GM19395 (cell line): ENCODE measurements around the gene ATP1B2.

ENCODE experiments used
- ATAC-seq: cut with Tn5 transposase; IDR thresholded peaks from one replicate; pipeline ENCODE4 v1.9.1; 2021; ENCODE audit warnings: mild to moderate bottlenecking, moderate library complexity; ENCODE audit not compliant: unreplicated experiment

The ATP1B2 gene

DNA sequence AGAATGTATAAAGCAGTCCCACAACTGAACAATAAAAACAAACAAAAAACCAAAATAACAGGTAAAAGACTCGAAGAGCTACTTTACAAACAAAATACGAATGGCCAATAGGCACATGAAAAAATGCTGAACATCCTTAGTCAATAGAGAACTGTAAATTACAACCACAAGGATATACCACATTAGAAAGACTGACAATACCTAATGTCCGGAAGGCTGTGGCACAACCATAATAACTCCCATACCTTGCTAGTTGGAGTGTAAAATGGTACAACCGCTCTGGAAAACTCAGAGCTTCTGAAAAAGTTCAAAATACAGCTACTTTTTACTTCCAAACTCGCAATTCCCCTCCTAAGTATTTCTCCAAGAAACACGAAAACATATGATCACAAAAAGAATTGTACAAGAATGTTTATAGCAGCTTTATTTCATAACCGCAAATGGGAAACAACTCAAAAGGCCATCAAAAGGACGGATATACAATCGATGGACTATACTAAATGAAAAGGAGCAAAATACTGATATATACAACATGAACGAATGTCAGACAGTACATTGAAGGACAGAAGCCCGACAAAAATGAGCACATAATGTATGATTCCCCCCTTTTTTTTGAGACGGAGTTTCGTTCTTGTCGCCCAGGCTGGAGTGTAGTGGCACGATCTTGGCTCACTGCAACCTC is 34.3 kb downstream of the ATP1B2 start:
- ATAC-seq = no peak

DNA sequence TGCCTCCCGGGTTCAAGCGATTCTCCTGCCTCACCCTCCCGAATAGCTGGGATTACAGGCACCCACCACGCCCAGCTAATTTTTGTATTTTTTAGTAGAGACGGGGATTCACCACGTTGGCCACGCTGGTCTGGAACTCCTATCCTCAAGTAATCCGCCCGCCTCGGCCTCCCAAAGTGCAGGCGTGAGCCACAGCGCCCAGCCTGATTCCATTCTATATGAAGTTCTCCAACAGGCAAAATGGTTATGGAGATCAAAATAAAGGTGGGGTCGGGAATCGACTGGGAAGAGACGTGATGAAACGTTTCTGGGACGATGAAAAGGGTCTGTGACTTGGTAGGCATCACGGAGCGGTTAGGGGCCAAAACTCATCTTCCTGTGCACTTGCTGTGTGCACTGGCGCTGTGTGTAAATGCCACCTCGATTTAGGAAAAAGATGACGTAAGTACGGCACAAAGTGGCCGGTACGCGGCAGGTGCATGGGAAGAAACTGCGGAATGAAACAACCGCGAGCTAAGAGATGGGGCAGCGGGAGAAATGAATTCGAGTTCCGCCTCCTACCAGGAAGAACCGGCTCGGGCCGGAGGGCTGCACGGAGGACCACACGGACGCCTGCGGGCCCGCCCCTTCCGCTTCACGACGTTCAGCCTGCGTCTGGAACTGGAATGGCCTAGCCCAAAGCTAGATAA is 35.0 kb downstream of the ATP1B2 start:
- peak; percentile 50 for ATAC-seq

DNA sequence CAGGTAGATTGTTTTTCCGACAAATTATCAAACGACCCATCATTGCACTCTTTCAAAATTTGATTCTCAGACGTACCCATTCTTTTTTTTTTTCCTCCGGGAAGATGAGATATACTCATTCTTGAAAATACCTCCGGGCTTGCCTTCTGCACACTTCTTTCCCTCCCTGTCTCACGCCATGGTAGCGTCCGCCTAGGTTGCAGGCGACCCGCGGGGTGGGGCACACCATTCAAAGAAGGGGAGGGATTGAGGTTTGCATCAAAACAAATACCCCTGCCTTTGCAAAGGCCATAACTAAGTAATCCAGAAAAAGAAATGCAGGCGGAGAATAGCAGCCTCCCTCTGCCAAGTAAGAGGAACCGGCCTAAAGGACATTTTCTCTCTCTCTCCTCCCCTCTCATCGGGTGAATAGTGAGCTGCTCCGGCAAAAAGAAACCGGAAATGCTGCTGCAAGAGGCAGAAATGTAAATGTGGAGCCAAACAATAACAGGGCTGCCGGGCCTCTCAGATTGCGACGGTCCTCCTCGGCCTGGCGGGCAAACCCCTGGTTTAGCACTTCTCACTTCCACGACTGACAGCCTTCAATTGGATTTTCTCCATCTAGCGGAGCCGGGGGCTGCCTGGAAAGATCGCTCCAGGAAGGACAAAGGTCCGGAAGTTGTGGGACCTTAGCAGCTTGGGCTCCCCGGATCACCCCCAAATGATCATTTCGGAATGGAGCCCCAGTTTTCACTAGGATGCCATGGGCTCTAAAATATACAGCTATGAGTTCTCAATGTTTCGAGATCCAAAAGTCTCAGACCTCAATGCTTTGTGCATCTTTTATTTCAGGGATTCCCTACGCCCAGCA is 35.7 kb downstream of the ATP1B2 start:
- peak; percentile 56 for ATAC-seq

DNA sequence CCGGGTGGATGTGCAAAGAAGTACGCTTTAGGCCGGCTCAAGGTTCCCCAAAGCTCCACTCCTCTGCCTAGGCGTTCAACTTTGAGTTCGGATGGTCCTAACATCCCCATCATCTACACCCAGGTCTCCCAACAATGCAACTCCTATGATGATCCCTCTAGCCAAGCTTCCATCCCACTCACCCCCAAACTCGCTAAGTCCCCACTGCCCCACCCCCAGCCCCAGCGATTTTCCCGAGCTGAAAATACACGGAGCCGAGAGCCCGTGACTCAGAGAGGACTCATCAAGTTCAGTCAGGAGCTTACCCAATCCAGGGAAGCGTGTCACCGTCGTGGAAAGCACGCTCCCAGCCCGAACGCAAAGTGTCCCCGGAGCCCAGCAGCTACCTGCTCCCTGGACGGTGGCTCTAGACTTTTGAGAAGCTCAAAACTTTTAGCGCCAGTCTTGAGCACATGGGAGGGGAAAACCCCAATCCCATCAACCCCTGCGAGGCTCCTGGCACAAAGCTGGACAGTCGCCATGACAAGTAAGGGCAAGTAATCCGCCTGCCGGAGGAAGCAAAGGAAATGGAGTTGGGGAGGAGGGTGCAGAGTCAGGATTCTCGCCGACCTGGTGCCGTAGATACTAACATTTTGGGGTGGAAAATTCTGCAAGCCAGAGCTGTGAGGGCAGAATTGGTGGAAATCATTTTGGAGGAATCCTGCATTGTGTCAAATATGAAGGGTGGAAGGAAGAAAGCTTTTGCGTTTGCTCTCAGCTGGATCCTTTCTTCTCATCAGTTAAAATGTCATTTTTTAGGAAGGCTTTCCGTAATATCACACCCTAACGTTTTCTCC is 36.6 kb downstream of the ATP1B2 start, which contains the start of gene TP53:
TSS of gene TP53 (minus strand) at position 419 of the 836 bp plus-strand sequence. CDS start 10,896 bp downstream, outside the sequence.
- peak; percentile 41 for ATAC-seq

DNA sequence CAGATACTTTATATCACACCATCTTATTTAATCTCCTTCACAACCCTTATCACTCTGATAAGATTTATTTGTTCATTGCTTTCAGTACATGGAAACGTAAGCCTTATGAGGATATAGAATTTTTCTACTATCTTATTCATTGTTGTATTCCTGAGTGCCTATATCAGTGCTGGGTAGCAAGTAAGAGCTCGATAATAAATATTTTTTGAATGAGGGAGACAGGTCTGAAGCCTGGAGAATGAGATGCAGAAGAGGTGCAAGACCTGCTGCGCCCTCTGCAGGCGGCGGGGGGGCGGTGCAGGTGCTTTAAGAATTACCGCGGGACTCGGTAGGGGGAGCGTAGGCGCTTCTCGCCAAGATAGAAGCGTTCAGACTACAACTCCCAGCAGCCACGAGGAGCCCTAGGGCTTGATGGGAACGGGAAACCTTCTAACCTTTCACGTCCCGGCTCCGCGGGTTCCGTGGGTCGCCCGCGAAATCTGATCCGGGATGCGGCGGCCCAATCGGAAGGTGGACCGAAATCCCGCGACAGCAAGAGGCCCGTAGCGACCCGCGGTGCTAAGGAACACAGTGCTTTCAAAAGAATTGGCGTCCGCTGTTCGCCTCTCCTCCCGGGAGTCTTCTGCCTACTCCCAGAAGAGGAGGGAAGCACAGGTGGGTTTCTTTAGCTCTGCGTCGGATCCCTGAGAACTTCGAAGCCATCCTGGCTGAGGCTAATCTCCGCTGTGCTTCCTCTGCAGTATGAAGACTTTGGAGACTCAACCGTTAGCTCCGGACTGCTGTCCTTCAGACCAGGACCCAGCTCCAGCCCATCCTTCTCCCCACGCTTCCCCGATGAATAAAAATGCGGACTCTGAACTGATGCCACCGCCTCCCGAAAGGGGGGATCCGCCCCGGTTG is 37.4 kb downstream of the ATP1B2 start, which contains the start of gene WRAP53:
TSS of gene WRAP53 (plus strand) at position 570 of the 900 bp plus-strand sequence. CDS start at position 742, 172 bp downstream.
- peak; percentile 70 for ATAC-seq

DNA sequence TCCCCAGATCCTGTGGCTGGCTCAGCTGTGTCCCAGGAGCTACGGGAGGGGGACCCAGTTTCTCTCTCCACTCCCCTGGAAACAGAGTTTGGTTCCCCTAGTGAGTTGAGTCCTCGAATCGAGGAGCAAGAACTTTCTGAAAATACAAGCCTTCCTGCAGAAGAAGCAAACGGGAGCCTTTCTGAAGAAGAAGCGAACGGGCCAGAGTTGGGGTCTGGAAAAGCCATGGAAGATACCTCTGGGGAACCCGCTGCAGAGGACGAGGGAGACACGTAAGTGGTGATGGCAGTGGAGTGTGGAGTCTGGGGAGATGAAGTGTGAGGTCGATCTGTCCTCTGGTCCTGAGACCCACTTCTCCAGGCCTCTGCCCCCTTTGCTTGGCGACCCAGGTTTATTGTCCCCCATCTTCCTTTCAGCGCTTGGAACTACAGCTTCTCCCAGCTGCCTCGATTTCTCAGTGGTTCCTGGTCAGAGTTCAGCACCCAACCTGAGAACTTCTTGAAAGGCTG is 38.1 kb downstream of the ATP1B2 start:
- no peak for ATAC-seq

DNA sequence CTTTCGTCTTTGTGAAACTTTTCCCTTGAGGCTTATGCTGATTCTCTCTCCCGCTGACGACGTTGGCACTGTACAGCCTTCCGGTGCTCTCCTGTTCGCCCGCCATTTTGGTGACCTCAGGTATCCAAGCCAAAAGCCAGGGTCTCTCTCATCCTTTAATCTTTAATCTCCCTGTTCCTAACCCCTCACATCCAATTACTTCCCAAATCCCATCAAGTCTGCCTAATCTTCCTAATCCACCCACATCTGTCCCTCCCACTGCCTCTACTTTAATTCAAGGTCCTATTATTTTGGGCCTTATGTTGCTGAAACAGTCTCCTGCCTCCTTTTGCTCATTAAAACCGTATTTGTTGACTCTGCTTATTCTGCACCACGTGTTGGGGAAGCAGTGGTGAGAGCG is 44.9 kb downstream of the ATP1B2 start:
- no peak for ATAC-seq

DNA sequence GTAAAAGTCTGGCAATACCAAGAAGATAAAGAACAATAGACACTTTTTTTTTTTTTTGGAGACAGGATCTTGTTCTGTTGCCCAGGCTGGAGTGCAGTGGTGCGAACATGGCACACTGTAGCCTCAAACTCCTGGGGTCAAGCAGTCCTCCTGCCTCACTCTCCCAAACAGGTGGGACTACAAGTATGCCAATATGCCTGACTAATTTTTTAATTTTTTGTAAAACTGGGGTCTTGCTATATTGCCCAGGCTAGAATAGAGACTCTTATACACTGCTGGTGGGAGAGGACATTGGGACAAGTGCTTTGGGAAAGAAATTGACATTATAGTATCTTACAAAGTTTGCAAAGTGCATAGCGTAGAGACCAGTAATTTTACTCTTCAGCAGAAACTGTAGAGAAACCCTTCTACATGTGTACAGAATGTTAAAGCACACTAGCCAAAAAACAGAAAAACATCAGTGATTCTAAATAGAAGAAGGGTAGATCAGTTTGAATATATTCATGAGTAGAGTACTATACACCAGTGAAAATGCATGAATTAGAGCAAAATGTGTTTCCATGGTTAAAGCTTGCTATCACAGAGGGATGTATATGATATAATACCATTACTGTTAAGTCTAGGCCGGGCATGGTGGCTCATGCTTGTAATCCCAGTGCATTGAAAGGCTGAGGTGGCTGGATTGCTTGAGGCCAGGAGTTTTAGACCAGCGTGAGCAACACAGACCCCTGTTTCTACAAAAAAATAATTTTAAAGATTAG is 47.3 kb downstream of the ATP1B2 start:
- no peak for ATAC-seq

DNA sequence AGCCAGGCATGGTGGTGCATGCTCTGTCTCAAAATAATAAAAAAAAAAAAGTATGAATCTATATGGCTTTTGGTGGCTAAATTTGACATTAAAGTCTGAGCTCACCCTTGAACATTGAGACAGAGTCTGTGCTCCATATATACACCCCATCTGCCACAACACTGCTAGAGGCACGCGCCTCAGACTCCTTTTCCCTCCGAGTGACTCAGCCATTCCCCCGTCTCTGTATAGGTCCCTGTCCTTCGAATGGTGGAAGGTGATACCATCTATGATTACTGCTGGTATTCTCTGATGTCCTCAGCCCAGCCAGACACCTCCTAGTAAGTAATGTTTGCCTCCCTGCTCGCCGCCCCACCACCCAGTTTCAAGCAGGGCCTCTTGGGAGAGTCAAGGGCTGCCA is 49.8 kb downstream of the ATP1B2 start:
- ATAC-seq = no peak

DNA sequence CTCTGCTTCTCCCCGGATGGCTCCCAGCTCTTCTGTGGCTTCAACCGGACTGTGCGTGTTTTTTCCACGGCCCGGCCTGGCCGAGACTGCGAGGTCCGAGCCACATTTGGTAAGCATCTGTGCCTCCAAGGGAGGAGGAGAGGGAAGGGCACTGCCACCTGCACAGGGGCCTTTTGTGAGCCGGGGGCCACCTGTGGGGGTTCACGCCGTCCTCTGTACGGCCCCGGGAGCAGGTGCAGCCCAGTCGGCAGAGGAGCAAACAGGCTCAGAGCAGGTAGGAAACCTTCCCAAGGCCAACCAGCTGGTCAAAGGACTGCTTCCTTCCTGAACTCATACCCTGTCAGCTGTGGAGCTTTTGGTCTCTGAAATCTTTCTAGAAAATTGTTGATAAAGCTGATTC is 51.0 kb downstream of the ATP1B2 start:
- no peak for ATAC-seq

DNA sequence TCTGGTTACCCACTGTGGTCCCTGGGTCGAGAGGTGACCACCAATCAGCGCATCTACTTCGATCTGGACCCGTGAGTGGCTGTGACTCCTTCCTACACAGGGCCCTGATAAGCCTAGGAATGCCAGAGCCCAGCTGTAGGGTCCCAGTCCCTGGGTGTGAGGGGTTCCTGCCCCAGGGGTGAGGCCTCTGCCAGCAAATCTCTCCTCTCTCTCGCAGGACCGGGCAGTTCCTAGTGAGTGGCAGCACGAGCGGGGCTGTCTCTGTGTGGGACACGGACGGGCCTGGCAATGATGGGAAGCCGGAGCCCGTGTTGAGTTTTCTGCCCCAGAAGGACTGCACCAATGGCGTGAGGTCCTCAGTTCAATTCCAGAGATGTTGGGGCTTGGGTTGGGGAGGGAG is 52.0 kb downstream of the ATP1B2 start:
- no peak for ATAC-seq

DNA sequence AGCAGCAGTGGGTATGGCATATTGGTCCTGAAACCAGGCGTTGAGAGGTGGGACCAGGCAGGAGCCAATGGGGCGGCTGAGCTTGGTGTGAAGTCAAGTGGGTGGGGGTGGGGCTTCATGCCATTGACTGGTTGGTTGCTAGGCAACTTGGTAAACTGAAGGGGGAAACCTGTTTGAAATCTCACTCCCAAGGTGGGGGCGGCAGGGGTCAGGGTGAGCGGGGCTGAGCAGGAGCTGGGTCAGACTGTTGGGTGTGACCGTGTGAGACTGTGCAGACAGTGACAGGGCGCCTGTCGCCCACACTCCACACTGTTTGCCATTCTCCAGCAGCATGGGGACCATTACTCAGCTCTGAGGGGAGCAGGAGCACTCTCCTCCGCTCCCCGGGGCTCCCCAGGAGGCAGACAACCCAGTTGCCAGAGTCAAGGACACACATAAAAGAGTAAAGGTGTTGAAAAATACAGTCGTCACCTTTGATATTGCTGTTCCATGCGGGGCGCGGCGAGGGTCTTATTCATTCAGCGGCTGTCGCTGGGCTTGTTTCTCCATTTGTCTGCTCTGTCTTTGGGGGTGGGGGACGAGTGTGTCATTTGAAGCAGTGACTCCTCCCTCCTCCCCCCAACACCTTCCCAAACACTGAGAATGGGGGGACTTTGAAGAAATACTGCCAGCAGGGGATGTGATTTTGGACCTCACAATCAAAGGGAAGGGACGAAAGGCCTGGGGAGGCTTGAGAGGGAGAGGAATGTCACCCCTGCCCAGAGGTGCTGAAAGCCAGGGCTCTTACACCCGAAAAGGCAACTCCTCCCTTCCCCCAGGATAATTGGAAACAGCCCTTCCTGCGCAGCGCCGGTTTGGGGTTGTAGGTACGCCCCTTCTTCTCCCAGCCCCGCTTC is 53.1 kb downstream of the ATP1B2 start:
- no peak for ATAC-seq

DNA sequence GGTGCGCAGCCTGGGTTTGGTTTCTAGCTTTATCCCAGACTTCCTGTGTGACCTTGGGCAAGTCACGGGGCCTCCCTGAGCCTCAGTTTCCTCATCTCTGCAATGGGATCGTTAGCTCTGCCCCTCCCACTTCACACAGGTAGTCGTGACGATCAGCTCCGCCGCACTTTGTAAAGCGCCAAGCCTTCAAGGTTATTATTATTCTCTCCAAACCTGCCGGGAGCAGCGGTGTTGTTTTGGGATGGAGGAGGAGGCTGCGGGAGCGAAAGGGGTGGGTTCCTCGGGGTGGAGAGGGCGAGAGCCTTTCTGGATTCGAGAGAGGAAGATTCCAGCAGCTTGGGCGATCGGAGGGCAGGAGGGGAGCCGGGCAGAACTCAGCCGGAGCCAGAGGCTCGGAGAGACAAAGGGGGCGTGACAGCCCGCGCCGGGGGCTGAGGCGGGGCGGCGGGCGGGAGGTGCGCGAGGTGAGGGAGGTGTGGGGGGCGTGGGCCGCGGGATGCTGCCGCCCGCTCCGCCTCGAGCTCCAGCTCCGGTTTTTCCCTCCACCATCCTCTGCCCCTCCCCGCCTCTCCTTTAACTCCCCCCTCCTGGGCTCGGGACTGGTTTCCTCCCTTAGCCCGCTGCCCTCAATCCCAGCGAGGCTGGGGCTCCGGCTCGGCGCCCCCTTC is 54.0 kb downstream of the ATP1B2 start, which contains the start of gene EFNB3:
TSS of gene EFNB3 (plus strand) at position 602 of the 668 bp plus-strand sequence. CDS start 397 bp downstream, outside the sequence.
- ATAC-seq = no peak

DNA sequence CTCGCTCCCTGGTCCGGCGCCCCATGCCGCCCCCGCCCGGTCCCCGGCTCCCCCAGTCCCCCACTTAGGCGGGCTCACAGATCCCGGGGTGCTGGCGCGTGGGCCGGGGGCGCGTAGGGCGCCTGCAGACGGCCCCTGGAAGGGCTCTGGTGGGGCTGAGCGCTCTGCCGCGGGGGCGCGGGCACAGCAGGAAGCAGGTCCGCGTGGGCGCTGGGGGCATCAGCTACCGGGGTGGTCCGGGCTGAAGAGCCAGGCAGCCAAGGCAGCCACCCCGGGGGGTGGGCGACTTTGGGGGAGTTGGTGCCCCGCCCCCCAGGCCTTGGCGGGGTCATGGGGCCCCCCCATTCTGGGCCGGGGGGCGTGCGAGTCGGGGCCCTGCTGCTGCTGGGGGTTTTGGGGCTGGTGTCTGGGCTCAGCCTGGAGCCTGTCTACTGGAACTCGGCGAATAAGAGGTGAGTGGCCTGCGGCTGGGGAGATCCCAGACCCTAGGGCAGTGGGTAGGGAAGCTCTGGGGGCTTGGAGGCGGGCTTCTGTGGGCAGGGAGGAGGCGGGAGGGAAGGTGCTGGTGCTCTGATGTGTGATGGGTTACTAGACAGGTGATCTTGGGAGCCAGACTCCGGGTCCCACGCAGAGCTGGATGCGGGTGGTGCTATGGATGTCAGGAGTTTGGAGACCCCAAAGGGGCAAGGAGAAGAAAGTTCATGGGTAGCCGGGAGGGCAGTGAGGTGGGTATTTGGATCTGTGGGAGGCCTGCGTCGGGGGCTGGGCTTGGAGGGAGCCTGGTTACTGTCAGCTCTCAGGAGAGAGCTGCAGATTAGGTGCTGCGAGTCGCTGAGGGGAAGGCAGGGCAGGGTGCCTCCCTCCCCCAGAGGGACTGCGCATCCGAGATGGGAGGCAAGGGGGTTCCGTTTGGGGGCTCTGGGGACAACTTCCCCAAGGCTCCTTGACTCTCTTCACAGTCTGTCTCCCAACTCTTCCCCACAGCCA is 54.8 kb downstream of the ATP1B2 start:
- ATAC-seq = no peak

DNA sequence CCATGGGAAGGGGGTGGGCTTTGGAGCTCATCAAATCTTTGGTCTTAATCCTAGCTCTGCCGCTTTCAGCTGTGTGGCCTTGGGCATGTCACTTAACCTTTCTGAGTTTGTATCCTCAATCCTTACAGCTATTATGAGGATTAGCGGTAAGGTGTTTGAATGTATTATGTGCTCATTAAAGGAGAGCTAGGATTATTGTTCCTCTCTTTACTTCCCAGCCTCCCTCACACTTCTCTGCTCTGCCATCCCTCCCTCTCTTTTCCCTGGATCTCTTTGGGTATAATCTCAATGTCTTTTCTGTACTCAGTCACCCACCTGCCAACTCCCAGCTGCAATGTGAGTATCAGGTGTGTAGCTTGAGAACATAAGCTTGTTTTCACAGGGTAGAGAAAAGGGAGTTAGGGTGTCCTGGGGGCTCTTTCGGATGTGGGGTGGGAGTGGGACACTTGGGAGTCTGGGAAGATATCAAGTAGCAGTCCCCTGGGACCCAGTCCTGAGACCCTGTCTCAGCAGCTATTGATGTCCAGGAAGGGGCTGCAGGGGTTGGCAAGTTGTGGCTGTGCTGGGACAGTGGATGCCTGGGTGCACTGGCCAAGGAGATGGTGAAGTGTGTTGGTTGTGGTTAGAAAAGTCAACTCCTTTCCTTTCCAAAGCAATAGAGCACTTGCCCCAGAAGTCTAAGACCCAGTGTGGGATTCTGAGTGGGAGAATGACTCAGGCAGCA is 56.1 kb downstream of the ATP1B2 start:
- no peak for ATAC-seq
